Mesenchymal stem cell (in vitro differentiated cells and primary cell): Measurements from ENCODE around the gene METRNL.

Source experiments
- DNase-seq: peaks from one replicate; pipeline ENCODE4 v3.0.0-alpha.2; 2013
- H2AFZ ChIP-seq: one replicate; pipeline ENCODE4 v1.6.1; 2013; ENCODE audit warnings: low read depth, mild to moderate bottlenecking, control low read depth, inconsistent platforms, low read length, moderate library complexity
- H2AK5ac ChIP-seq: 2 replicates; pipeline ENCODE4 v1.6.1; 2013; ENCODE audit warnings: low read length, moderate library complexity, mild to moderate bottlenecking, inconsistent platforms; ENCODE audit not compliant: severe bottlenecking
- H2BK120ac ChIP-seq: one replicate; pipeline ENCODE4 v1.6.1; 2013; ENCODE audit warnings: low read depth, mild to moderate bottlenecking, inconsistent platforms, low read length, moderate library complexity
- H2BK12ac ChIP-seq, 2 experiments: one replicate each; pipeline ENCODE4 v1.6.1; 2013; ENCODE audit warnings: inconsistent platforms in 2 of 2, low read length in 2 of 2, mild to moderate bottlenecking in 2 of 2, moderate library complexity in 2 of 2, control low read depth in 1 of 2
- H2BK15ac ChIP-seq: one replicate; pipeline ENCODE4 v1.6.1; 2013; ENCODE audit warnings: mild to moderate bottlenecking, low read depth, inconsistent platforms; ENCODE audit not compliant: poor library complexity, severe bottlenecking
- H2BK5ac ChIP-seq: 2 replicates; pipeline ENCODE4 v1.6.1; 2013; ENCODE audit warnings: low read depth, mild to moderate bottlenecking, low read length, control low read depth, inconsistent platforms; ENCODE audit not compliant: poor library complexity, severe bottlenecking
- H3K14ac ChIP-seq, 2 experiments: one replicate each; pipeline ENCODE4 v1.6.1; 2013; ENCODE audit warnings: inconsistent platforms in 2 of 2, low read length in 2 of 2, control low read depth in 1 of 2, mild to moderate bottlenecking in 1 of 2, moderate library complexity in 1 of 2
- H3K18ac ChIP-seq, 2 experiments: one replicate each; pipeline ENCODE4 v1.6.1; 2013; ENCODE audit warnings: inconsistent platforms in 2 of 2, low read length in 2 of 2, control low read depth in 1 of 2, low read depth in 1 of 2, mild to moderate bottlenecking in 1 of 2
- H3K23ac ChIP-seq, 2 experiments: one replicate each; pipeline ENCODE4 v1.6.1; 2013; ENCODE audit warnings: inconsistent platforms in 2 of 2, low read length in 2 of 2, mild to moderate bottlenecking in 2 of 2, moderate library complexity in 2 of 2, control low read depth in 1 of 2
- H3K27ac ChIP-seq: 2 replicates; pipeline ENCODE4 v1.5.1; 2013; ENCODE audit warnings: mild to moderate bottlenecking, moderate library complexity, low read length, control low read depth, inconsistent platforms; ENCODE audit not compliant: poor library complexity, severe bottlenecking
- H3K27me3 ChIP-seq, 2 experiments: 2 replicates each; pipeline versions ENCODE4 v1.6.1 to v1.7.0; 2013; ENCODE audit warnings: low read length in 2 of 2, mild to moderate bottlenecking in 2 of 2, moderate library complexity in 2 of 2, control low read depth in 1 of 2, inconsistent platforms in 1 of 2; ENCODE audit not compliant: control insufficient read depth in 1 of 2, insufficient read depth in 1 of 2
- H3K36me3 ChIP-seq, 2 experiments: 2 replicates each; pipeline versions ENCODE4 v1.6.1 to v1.7.0; 2013; ENCODE audit warnings: low read length in 2 of 2, control low read depth in 1 of 2, inconsistent platforms in 1 of 2, low read depth in 1 of 2, mild to moderate bottlenecking in 1 of 2; ENCODE audit not compliant: insufficient read depth in 2 of 2, control insufficient read depth in 1 of 2
- H3K4ac ChIP-seq, 2 experiments: one replicate each; pipeline ENCODE4 v1.6.1; 2013; ENCODE audit warnings: inconsistent platforms in 2 of 2, low read length in 2 of 2, mild to moderate bottlenecking in 2 of 2, moderate library complexity in 2 of 2, control low read depth in 1 of 2, low read depth in 1 of 2
- H3K4me1 ChIP-seq: 2 replicates; pipeline ENCODE4 v1.6.1; 2013; ENCODE audit warnings: low read depth, low read length, control low read depth; ENCODE audit not compliant: control insufficient read depth, insufficient read depth
- H3K4me2 ChIP-seq: 2 replicates; pipeline ENCODE4 v1.6.1; 2013; ENCODE audit warnings: low read length, mild to moderate bottlenecking, inconsistent platforms; ENCODE audit not compliant: poor library complexity, severe bottlenecking
- H3K4me3 ChIP-seq, 2 experiments: 2 replicates each; pipeline versions ENCODE4 v1.5.1 to v1.7.0; 2013; ENCODE audit warnings: low read length in 2 of 2, mild to moderate bottlenecking in 2 of 2, control low read depth in 1 of 2, low read depth in 1 of 2; ENCODE audit not compliant: insufficient read depth in 1 of 2
- H3K79me1 ChIP-seq: replicated peaks from 2 replicates; pipeline ENCODE4 v1.6.1; 2013; ENCODE audit warnings: mild to moderate bottlenecking, control low read depth, low read length, inconsistent platforms; ENCODE audit not compliant: poor library complexity, severe bottlenecking
- H3K9ac ChIP-seq: 2 replicates; pipeline ENCODE4 v1.7.0; 2013; ENCODE audit warnings: mild to moderate bottlenecking, low read length, moderate library complexity
- H3K9me3 ChIP-seq: 2 replicates; pipeline ENCODE4 v1.7.0; 2013; ENCODE audit warnings: mild to moderate bottlenecking, low read length; ENCODE audit not compliant: control insufficient read depth
- H4K8ac ChIP-seq: one replicate; pipeline ENCODE4 v1.6.1; 2013; ENCODE audit warnings: inconsistent platforms, mild to moderate bottlenecking, low read length, moderate library complexity
- H4K91ac ChIP-seq: one replicate; pipeline ENCODE4 v1.6.1; 2013; ENCODE audit warnings: mild to moderate bottlenecking, low read length, inconsistent platforms
- WGBS: methylation state at CpG from one replicate; pipeline ENCODE4 v1.1.7; 2013; ENCODE audit warnings: mixed read lengths; 5-methylcytosine and 5-hydroxymethylcytosine counted together

Gene METRNL

GRCh38 chr17:83087788-83088360, 8.5 kb downstream of the METRNL start:
- peak overlapping the region; percentile 92 for H3K9ac ChIP-seq
- no peak overlapping the region for H2BK12ac ChIP-seq
- no peak overlapping the region for H2AFZ ChIP-seq
- H3K23ac ChIP-seq: no peak overlapping the region
- no peak for DNase-seq
- peak overlapping the region in 1 of 2 experiments; percentile 29 for H3K14ac ChIP-seq
- H3K36me3 ChIP-seq: peaks cover 51 to 74% of the 10 kb centered on the region in 2 experiments
- no peak overlapping the region for H3K18ac ChIP-seq
- no peak overlapping the region for H2BK15ac ChIP-seq
- no peaks in the 10 kb centered on the region for H3K9me3 ChIP-seq
- no peak overlapping the region for H2BK120ac ChIP-seq
- H2BK5ac ChIP-seq: no peak overlapping the region
- H3K79me1 ChIP-seq: peaks cover 38% of the 10 kb centered on the region
- WGBS: 96% methylated on average over 31 of the region's 31 CpGs
- no peak overlapping the region for H4K91ac ChIP-seq
- no peak overlapping the region for H3K4me3 ChIP-seq
- H2AK5ac ChIP-seq: peak overlapping the region; percentile 86
- no peak overlapping the region for H3K27ac ChIP-seq
- H4K8ac ChIP-seq: no peak overlapping the region
- no peak overlapping the region for H3K4me2 ChIP-seq
- peaks cover 79% of the 10 kb centered on the region for H3K4me1 ChIP-seq
- H3K4ac ChIP-seq: no peak overlapping the region
- no peaks in the 10 kb centered on the region for H3K27me3 ChIP-seq

- no peak overlapping the region for H4K8ac ChIP-seq
- no peak overlapping the region for H3K4ac ChIP-seq
- H2BK12ac ChIP-seq: no peak overlapping the region
- H2BK5ac ChIP-seq: no peak overlapping the region
- no peak overlapping the region for H3K4me3 ChIP-seq
- peaks cover 73% of the 10 kb centered on the region for H3K4me1 ChIP-seq
- H4K91ac ChIP-seq: no peak overlapping the region
- H3K18ac ChIP-seq: no peak overlapping the region
- no peak overlapping the region for H3K14ac ChIP-seq
- H2BK120ac ChIP-seq: no peak overlapping the region
- peaks cover 57 to 77% of the 10 kb centered on the region in 2 experiments for H3K36me3 ChIP-seq
- peak overlapping the region; percentile 92 for H3K9ac ChIP-seq
- no peak overlapping the region for H3K4me2 ChIP-seq
- H3K27ac ChIP-seq: no peak overlapping the region
- H3K79me1 ChIP-seq: peaks cover 44% of the 10 kb centered on the region
- no peak overlapping the region for H3K23ac ChIP-seq
- no peak overlapping the region for H2AFZ ChIP-seq
- WGBS: 78% methylated on average over 13 of the region's 13 CpGs
- no peak for DNase-seq
- H3K9me3 ChIP-seq: no peaks in the 10 kb centered on the region
- peak overlapping the region; percentile 86 for H2AK5ac ChIP-seq
- no peaks in the 10 kb centered on the region for H3K27me3 ChIP-seq
- H2BK15ac ChIP-seq: no peak overlapping the region
These were observed 9.0 kb downstream of the METRNL start for GRCh38 chr17:83088451-83088850.

GRCh38 chr17:83088909-83089308, 9.5 kb downstream of the METRNL start:
- Histone ChIP-seq H2BK120ac (no peak overlapping the region), H2BK15ac (no peak overlapping the region), H3K4me1 (peaks cover 73% of the 10 kb centered on the region), H3K9ac (peak overlapping the region; percentile 92), H2BK12ac (no peak overlapping the region), H3K4ac (no peak overlapping the region), H2AFZ (no peak overlapping the region), H3K27ac (no peak overlapping the region), H3K27me3 (no peaks in the 10 kb centered on the region), H3K18ac (no peak overlapping the region), H4K8ac (no peak overlapping the region), H3K14ac (no peak overlapping the region), H3K4me2 (no peak overlapping the region), H2BK5ac (no peak overlapping the region), H4K91ac (no peak overlapping the region), H3K4me3 (peak overlapping the region in 1 of 2 experiments; percentile 33), H2AK5ac (peak overlapping the region; percentile 57), H3K9me3 (no peaks in the 10 kb centered on the region), H3K36me3 (peaks cover 61 to 82% of the 10 kb centered on the region in 2 experiments), H3K79me1 (peaks cover 48% of the 10 kb centered on the region), H3K23ac (no peak overlapping the region)
- DNase-seq: no peak
- WGBS: 94% methylated on average over 14 of the region's 15 CpGs

GRCh38 chr17:83089328-83090132, 10.1 kb downstream of the METRNL start:
- Histone ChIP-seq H3K9me3 (no peaks in the 10 kb centered on the region), H3K4me3 (peak overlapping the region in 1 of 2 experiments; percentile 33), H3K14ac (no peak overlapping the region), H3K4me2 (peak overlapping the region; percentile 26), H3K36me3 (peaks cover 67 to 84% of the 10 kb centered on the region in 2 experiments), H2BK15ac (no peak overlapping the region), H2BK120ac (no peak overlapping the region), H3K79me1 (peaks cover 50% of the 10 kb centered on the region), H3K4ac (no peak overlapping the region), H3K4me1 (peaks cover 73% of the 10 kb centered on the region), H2AFZ (no peak overlapping the region), H3K27me3 (no peaks in the 10 kb centered on the region), H2BK5ac (no peak overlapping the region), H3K9ac (no peak overlapping the region), H2BK12ac (no peak overlapping the region), H4K91ac (no peak overlapping the region), H3K18ac (no peak overlapping the region), H2AK5ac (peak overlapping the region; percentile 57), H4K8ac (no peak overlapping the region), H3K27ac (no peak overlapping the region), H3K23ac (no peak overlapping the region)
- no peak for DNase-seq
- 91% methylated on average over 46 of the region's 47 CpGs for WGBS
